K562 (cell line): ENCODE results near the gene CNR2. TPM values are rescaled to one million over a fixed set of nuclear protein-coding genes. Genes with fewer than 3 reads are reported as not detected.

Experiments
- CAMTA2 ChIP-seq: fragments of 250-450 bp; sonication (Bioruptor Pico); conservative IDR thresholded peaks from 2 replicates; pipeline ENCODE4 v1.5.1; 2022
- FOXJ2 ChIP-seq: fragments of 200-800 bp; sonication (Bioruptor generic); IDR thresholded peaks from 2 replicates; pipeline ENCODE4 v1.6.1; 2016; ENCODE audit warnings: missing genetic modification characterization, missing compliant biosample characterization
- KAT8 ChIP-seq: fragments of 450-650 bp; IDR thresholded peaks from 2 replicates; pipeline ENCODE4 v1.6.1; 2016; ENCODE audit warnings: low read depth, mild to moderate bottlenecking
- PTTG1 ChIP-seq: fragments of 450-650 bp; IDR thresholded peaks from 2 replicates; pipeline ENCODE4 v1.6.1; 2016; ENCODE audit warnings: low read depth, mild to moderate bottlenecking, missing genetic modification characterization, missing compliant biosample characterization
- ZNF583 ChIP-seq: fragments of 250-450 bp; sonication (Bioruptor Pico); IDR thresholded peaks from 2 replicates; pipeline ENCODE4 v1.4.0; 2020
- polyA plus RNA-seq, 8 experiments: library from polyadenylated mRNA; depleted of rRNA in 4 of 8; stranded (reverse) in 5 of 8; unstranded in 3 of 8; fragments of >200 nt; fragmentation: Nextera tagmentation in 2 of 8; fragmentation: Illumina TruSeq in 1 of 8; extraction: Ambion mirVana in 2 of 8; extraction: Trizol in 1 of 8; gene quantifications; 2 replicates each; pipeline versions ENCODE4 v1.2.1 to v1.2.3, GENCODE V29; 2011 to 2014; ENCODE audit warnings: inconsistent platforms in 1 of 8, missing spikeins in 1 of 8
- total RNA-seq, 7 experiments: library from RNA; depleted of rRNA in 6 of 7; stranded (reverse); fragments of >200 nt in 6 of 7; fragmentation: Illumina TruSeq in 2 of 7; extraction: Trizol in 2 of 7; gene quantifications; 2 replicates each; pipeline versions ENCODE4 v1.2.1 to v1.2.3, GENCODE V29; 2011 to 2021; ENCODE audit warnings: low replicate concordance in 1 of 7
- TF ChIP-seq, protein P1 (sequence below), 2 experiments: fragments of 450-650 bp in 1 of 2; sonication (generic) in 1 of 2; formaldehyde crosslinking in 1 of 2; IDR thresholded peaks; 2 replicates each; pipeline versions ENCODE4 v1.7.1 to v1.9.0; 2016 to 2022; ENCODE audit warnings: inconsistent platforms in 1 of 2, mild to moderate bottlenecking in 1 of 2, missing genetic modification reagents in 1 of 2
- TF ChIP-seq, protein P2 (sequence below), 2 experiments: fragments of 450-650 bp in 1 of 2; IDR thresholded peaks; 2 replicates each; pipeline ENCODE4 v1.6.1; 2011 to 2017; ENCODE audit warnings: low read depth in 2 of 2, antibody characterized with exemption in 1 of 2, borderline replicate concordance in 1 of 2, low read length in 1 of 2, mild to moderate bottlenecking in 1 of 2, mixed read lengths in 1 of 2; ENCODE audit not compliant: control insufficient read depth in 1 of 2
- TF ChIP-seq, protein P3 (sequence below): sonication (generic); formaldehyde crosslinking; IDR thresholded peaks from 2 replicates; pipeline ENCODE4 v1.8.1; 2022; ENCODE audit warnings: missing genetic modification reagents

CNR2 gene
- total and polyA plus RNA-seq, 9 of the 15 experiments (the other 6 are each of a cell fraction or from before 2014, with no cell fraction given), result not detected

DNA sequence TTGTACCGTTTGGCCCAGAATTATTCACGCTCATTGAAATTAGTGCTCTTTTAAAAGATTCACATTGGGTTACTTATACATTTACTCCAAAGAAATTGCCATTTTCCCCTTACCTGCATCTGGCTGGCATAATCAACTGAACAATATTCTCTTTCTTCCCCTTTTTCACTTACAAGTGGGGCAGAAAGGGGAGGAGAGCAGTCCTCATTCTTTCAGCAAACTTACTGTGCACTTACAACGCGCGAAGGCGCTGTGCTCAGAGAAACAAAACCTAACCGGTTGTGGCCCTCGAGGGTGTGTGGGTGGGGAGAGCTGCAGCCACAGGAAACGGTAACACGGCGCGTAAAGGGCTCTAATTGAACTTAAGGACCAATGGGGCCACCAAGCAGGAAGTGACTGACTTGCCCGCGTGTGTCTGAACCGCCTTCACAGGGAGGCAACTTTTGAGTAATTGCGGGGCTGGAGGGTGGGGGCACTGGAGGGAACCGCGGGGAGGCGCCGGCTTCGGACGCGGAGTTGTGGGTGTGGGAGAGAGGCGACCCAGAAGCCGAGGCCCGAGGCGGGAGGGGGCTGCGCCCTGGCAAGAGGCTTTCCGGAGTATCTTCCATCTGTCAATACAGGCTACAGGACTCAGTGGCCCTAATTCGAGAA lies 45.8 kb upstream of the CNR2 start (continued):
- TF ChIP-seq, protein P1, sequence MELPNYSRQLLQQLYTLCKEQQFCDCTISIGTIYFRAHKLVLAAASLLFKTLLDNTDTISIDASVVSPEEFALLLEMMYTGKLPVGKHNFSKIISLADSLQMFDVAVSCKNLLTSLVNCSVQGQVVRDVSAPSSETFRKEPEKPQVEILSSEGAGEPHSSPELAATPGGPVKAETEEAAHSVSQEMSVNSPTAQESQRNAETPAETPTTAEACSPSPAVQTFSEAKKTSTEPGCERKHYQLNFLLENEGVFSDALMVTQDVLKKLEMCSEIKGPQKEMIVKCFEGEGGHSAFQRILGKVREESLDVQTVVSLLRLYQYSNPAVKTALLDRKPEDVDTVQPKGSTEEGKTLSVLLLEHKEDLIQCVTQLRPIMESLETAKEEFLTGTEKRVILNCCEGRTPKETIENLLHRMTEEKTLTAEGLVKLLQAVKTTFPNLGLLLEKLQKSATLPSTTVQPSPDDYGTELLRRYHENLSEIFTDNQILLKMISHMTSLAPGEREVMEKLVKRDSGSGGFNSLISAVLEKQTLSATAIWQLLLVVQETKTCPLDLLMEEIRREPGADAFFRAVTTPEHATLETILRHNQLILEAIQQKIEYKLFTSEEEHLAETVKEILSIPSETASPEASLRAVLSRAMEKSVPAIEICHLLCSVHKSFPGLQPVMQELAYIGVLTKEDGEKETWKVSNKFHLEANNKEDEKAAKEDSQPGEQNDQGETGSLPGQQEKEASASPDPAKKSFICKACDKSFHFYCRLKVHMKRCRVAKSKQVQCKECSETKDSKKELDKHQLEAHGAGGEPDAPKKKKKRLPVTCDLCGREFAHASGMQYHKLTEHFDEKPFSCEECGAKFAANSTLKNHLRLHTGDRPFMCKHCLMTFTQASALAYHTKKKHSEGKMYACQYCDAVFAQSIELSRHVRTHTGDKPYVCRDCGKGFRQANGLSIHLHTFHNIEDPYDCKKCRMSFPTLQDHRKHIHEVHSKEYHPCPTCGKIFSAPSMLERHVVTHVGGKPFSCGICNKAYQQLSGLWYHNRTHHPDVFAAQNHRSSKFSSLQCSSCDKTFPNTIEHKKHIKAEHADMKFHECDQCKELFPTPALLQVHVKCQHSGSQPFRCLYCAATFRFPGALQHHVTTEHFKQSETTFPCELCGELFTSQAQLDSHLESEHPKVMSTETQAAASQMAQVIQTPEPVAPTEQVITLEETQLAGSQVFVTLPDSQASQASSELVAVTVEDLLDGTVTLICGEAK (IDR thresholded peaks at IDR 0.05), result peak; percentile 79
- TF ChIP-seq, protein P1 (CRISPR knock-in tag; IDR thresholded peaks at IDR 0.05), result no peak
- TF ChIP-seq CAMTA2 (CRISPR knock-in tag) (no peak), ZNF583 (CRISPR knock-in tag) (no peak), PTTG1 (tag) (no peak), KAT8 (no peak), FOXJ2 (tag) (no peak)
- TF ChIP-seq, protein P2, sequence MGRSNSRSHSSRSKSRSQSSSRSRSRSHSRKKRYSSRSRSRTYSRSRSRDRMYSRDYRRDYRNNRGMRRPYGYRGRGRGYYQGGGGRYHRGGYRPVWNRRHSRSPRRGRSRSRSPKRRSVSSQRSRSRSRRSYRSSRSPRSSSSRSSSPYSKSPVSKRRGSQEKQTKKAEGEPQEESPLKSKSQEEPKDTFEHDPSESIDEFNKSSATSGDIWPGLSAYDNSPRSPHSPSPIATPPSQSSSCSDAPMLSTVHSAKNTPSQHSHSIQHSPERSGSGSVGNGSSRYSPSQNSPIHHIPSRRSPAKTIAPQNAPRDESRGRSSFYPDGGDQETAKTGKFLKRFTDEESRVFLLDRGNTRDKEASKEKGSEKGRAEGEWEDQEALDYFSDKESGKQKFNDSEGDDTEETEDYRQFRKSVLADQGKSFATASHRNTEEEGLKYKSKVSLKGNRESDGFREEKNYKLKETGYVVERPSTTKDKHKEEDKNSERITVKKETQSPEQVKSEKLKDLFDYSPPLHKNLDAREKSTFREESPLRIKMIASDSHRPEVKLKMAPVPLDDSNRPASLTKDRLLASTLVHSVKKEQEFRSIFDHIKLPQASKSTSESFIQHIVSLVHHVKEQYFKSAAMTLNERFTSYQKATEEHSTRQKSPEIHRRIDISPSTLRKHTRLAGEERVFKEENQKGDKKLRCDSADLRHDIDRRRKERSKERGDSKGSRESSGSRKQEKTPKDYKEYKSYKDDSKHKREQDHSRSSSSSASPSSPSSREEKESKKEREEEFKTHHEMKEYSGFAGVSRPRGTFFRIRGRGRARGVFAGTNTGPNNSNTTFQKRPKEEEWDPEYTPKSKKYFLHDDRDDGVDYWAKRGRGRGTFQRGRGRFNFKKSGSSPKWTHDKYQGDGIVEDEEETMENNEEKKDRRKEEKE (IDR thresholded peaks at IDR 0.05; ENCODE audit: borderline replicate concordance in 1 of 2, control insufficient read depth in 1 of 2, low read depth in 2 of 2, low read length in 1 of 2), result no peak
- TF ChIP-seq, protein P3, sequence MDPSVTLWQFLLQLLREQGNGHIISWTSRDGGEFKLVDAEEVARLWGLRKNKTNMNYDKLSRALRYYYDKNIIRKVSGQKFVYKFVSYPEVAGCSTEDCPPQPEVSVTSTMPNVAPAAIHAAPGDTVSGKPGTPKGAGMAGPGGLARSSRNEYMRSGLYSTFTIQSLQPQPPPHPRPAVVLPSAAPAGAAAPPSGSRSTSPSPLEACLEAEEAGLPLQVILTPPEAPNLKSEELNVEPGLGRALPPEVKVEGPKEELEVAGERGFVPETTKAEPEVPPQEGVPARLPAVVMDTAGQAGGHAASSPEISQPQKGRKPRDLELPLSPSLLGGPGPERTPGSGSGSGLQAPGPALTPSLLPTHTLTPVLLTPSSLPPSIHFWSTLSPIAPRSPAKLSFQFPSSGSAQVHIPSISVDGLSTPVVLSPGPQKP (CRISPR knock-in tag), result no peak
